Measurements from ENCODE around the gene HSP90B1. TPM values are rescaled to one million over a fixed set of nuclear protein-coding genes. Genes with fewer than 3 reads are reported as not detected.

HSP90B1 gene
- total RNA-seq = 100 to 1,000 TPM; 235 to 487 (median 297) TPM
- polyA plus RNA-seq = 1,000 to 10,000 TPM in 1 of 2 donors, 100 to 1,000 TPM in 1; 203 to 1,021 TPM
- long read RNA-seq, donor 1, transcript HSP90B1-201 (18 exons, 2,858 nt) = major isoform, 166 of 279 reads
- long read RNA-seq, donor 1, partial matches to known transcripts = 97 of 279 reads
- long read RNA-seq, donor 1, other reads (novel, unspliced or antisense) = 16 of 279 reads
- long read RNA-seq, donor 2, transcript HSP90B1-201 (18 exons, 2,858 nt) = major isoform, 168 of 287 reads
- long read RNA-seq, donor 2, partial matches to known transcripts = 105 of 287 reads
- long read RNA-seq, donor 2, other reads (novel, unspliced or antisense) = 14 of 287 reads
- long read RNA-seq, donor 3, transcript HSP90B1-201 (18 exons, 2,858 nt) = major isoform, 349 of 569 reads
- long read RNA-seq, donor 3, partial matches to known transcripts = 189 of 569 reads
- long read RNA-seq, donor 3, other reads (novel, unspliced or antisense) = 31 of 569 reads

GRCh38 chr12:103930034-103930786, at the start of gene HSP90B1:
HSP90B1 (plus strand) TSS chr12:103930410; CDS start chr12:103930516, 106 bp downstream.
- H3K27ac ChIP-seq = peak within 1 kb of the TSS; percentile 88 to 98 (median 94)
- WGBS, 2 donors = 0% methylated on average over 56 of the region's 56 CpGs
- TF ChIP-seq CTCF (IDR thresholded peaks at IDR 0.05) = no peak
- no peaks in the 10 kb centered on the region for H3K9me3 ChIP-seq
- H3K4me3 ChIP-seq = peak within 1 kb of the TSS; percentile 61 to 95 (median 78)
- peaks cover 0 to 39% (median 17%) of the 10 kb centered on the region in 9 donors for H3K36me3 ChIP-seq
- ATAC-seq (peak; percentile 91 to 95 (median 94)), DNase-seq (peak; percentile 98 to 100)
- H3K4me1 ChIP-seq = peaks cover 5 to 61% (median 50%) of the 10 kb centered on the region in 9 donors
- no peaks in the 10 kb centered on the region for H3K27me3 ChIP-seq
- intact Hi-C loops (cut with DNase I) = loop anchor here in 6 of 10 donors (1.0 to 5.0 kb wide), 8 partner anchors 27 to 177 kb away; partner anchors contain the start of gene TDG (in 2 of the 6)

- no peaks in the 10 kb centered on the region for H3K4me1 ChIP-seq
- intact Hi-C loops (cut with DNase I) = loop anchor here in 4 of 10 donors (5.0 to 10.0 kb wide), 2 partner anchors 224 to 226 kb away; no protein-coding TSS in a partner anchor
- no peaks in the 10 kb centered on the region for H3K9me3 ChIP-seq
- 70 to 73% methylated on average over 2 of the region's 2 CpGs for WGBS, 2 donors
- no peak overlapping the region for H3K4me3 ChIP-seq
- no peak for ATAC-seq
- TF ChIP-seq CTCF (IDR thresholded peaks at IDR 0.05) = no peak
- no peaks in the 10 kb centered on the region for H3K36me3 ChIP-seq
- DNase-seq = no peak
- H3K27ac ChIP-seq = no peak overlapping the region
- no peaks in the 10 kb centered on the region for H3K27me3 ChIP-seq
Measured at GRCh38 chr12:103881261-103881660, 48.9 kb upstream of the HSP90B1 start.

- H3K4me3 ChIP-seq = no peak overlapping the region
- ATAC-seq = no peak
- intact Hi-C loops (cut with DNase I) = loop anchor here in 4 of 10 donors (5.0 to 10.0 kb wide), 2 partner anchors 222 to 224 kb away; no protein-coding TSS in a partner anchor
- no peaks in the 10 kb centered on the region for H3K36me3 ChIP-seq
- no peak overlapping the region for H3K27ac ChIP-seq
- H3K4me1 ChIP-seq = no peaks in the 10 kb centered on the region
- H3K27me3 ChIP-seq = no peaks in the 10 kb centered on the region
- H3K9me3 ChIP-seq = no peaks in the 10 kb centered on the region
- 54 to 66% methylated on average over 2 of the region's 2 CpGs for WGBS, 2 donors
- no peak for TF ChIP-seq CTCF (IDR thresholded peaks at IDR 0.05)
- DNase-seq = no peak
Measured at GRCh38 chr12:103882861-103883596, 47.2 kb upstream of the HSP90B1 start.

All from heart right ventricle (tissue), 16 donors.